HG02798 (cell line): ENCODE measurements around the gene TMEM121.

Experiments
- ATAC-seq: cut with Tn5 transposase; IDR thresholded peaks from one replicate; pipeline ENCODE4 v1.9.1; 2021; ENCODE audit warnings: mild to moderate bottlenecking; ENCODE audit not compliant: unreplicated experiment, poor library complexity

The TMEM121 gene

DNA sequence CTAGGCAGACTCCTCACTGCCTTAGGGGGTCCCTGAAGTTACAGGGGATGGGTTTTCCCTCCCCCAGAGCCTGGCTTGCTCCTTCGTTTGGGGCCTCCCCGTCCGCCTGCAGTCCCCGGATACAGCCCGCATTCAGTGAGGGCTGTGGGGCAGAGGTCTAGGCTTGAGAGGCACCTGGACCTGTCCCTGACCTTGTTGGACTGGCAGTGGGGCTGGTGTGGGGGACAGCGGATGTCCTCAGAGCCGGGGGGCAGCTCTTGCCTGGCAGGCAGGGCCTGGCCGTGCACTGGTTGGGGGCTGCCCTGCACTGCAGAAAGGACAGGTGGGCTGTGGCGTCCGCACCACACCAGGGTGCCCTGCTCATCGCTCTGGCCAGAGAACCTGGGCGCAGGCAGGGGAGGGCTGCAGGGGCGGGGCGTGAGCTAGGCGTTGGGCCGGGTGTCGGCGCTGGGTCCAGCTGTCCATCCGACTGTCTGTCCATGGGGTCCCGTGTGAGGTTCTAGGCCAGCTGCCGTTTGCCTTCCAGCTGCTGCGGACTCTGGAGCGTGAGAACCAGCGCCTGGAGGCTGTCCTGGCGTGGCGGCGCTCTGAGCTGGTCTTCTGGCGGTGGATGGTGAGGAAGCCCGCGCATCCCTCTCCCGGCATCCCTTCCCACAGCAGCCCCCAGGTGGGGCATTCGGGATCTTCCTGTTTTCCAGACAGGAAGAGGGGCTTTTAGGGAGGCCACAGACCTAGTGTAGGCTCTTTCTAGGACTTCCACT is 29.4 kb upstream of the TMEM121 start:
- ATAC-seq = no peak

DNA sequence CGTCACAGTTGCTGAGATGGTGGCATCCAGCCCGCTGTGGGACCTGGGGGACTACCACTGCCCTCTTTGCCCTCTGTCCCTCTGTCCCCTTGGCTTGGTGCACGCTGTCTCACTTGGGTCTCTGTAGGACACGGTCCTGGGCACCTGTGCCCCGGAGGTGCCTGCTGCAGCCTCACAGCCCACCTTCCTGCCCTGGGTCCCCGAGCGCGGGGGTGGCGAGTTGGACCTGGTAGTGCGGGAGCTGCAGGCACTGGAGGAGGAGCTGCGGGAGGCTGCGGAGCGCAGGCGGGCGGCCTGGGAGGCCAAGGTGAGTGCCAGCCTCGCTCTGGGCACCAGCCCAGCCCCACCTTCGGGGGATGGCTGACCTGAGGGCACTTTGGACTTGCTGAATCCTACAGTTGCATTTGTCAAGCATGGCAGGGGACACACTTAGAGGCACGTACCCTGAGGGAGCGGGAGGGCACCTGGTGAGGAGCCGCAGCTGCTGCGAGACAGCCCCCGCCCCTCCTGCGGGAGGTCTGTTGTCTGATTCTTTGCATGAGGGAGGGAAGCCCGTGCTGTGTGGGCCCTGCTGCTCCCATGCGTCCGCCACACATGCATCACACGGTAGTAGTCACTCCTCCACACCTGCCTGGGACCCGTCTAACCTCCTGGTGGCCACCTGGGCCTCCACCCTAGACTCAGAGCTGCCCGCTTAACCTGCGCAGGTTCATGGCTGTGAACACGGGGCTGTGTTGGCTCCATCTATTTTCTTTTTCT is 28.5 kb upstream of the TMEM121 start:
- ATAC-seq = no peak

DNA sequence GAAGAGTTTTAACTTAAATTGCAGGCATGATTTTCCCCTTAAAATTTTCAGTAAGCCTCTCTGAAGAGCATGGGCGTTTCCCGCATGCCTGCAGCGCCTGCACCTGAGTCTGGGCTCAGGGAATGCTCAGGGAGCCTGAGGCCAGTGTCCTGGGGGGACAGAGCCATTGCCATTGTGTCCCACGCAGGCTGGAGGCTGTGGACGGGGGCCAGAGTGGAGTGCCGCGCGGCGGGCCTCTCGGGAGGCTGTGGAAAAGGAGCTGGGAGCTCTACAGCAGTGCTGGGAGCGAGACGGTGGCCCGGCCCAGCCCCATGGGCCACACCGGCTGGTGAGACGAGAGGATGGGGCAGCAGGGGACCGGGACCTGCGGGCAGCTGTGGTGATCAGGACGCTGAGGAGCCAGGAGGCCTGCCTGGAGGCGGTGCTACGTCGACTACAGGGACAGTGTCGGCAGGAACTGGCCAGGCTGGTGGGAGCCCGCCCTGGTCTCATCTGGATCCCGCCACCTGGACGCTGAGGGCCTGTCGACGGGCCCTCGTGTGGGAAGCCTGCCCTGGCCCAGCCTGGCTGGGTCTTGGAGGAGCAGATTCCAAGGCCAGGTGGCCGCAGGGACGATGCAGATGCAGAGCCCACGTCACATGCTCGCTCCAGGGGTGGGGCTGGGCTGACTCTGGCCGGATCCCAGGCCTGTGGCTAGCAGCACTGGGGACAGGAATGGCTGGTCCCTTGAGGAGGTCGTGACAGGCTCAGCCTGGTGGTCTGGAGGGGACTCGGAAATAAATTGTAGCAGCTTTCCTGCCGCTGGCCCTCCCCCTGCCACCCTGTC is 27.7 kb upstream of the TMEM121 start:
- ATAC-seq = no peak

DNA sequence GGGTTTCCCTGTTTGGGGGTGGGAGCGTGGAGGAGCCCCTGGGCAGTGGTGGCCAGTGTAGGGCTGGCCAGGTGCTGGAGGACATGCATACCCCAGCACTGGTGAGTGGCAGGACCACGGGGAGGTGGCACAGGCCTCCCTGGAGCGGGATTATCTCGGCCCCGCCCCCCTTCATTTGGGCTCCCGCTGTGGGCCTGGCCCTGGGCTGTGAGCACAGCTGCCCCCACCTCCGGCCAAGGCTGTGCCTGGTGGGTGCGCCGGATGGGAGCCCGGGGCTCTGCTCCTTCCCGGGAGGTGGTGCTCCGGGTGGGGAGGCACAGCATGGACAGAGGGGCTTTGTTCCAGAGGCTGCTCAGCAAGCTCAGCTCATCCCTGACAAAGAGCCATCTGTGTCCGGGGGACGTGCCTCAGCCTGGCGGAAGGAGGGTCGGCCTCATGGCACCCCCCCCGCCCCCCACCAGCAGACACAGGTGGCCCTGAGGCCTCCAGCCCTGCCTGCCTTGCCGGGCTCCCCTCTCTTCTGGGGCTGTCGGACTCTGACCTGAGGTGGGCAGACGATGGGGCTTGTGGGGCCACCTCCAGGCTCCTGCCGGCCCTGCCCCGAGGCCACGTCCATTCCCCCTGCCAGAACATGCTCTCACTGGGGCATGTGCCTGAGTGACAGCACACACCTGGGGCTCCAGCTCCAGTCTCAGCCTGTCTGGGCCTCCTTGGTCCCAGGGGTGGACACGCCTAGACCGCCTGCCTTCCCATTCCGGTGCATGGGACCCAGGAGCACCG is 26.9 kb upstream of the TMEM121 start:
- no peak for ATAC-seq

DNA sequence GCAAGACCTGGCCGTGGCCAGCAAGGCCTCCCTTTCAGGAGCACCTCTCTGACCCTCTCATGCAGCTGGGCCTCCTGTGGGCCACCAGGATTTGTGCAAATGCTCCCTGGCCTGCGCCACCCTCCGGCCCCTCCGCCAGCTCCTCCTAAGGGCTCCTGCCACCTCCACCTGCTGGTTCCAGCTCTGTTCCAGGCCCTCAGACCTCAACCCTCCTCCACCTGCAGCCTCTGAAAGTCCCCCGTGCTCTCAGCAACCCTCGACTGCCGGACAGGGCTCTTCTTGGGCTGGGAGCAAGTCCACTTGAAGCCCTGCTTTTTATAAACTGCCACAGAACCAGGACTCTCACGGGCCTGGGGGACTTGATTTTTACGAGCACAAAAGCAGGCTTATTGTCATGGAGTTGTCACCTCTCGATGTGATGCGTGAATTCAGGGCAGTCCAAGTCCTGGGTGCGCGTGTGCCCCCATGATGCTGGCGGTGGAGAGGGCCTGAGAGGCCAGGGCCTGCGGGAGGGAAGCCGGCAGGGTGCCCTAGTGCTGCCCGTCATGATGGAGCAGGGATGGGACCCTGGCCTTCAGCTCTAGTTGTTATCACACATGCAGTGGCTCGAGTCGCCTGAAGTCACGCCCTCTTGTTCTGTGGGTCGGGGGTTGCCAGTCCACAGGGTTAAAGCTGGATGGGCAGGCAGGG is 26.2 kb upstream of the TMEM121 start:
- ATAC-seq = no peak

DNA sequence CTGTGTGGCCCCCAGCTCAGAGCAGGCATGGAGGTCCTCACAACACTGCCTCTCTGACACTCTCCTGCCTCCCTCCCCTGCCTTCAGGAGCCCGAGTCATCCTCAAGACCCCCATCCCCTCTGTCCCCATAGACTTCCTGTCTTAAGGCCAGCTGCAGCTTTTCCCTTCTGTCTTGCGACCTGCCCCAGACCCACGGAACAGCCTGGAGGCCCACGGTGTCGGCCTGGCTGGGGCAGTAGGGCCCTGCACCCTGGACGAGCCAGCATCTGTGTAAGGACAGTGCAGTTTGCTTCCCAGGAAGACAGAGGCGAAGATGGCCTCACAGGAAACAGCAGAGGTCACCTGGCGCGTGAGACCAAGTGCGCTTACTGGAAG is 25.7 kb upstream of the TMEM121 start:
- ATAC-seq = no peak

DNA sequence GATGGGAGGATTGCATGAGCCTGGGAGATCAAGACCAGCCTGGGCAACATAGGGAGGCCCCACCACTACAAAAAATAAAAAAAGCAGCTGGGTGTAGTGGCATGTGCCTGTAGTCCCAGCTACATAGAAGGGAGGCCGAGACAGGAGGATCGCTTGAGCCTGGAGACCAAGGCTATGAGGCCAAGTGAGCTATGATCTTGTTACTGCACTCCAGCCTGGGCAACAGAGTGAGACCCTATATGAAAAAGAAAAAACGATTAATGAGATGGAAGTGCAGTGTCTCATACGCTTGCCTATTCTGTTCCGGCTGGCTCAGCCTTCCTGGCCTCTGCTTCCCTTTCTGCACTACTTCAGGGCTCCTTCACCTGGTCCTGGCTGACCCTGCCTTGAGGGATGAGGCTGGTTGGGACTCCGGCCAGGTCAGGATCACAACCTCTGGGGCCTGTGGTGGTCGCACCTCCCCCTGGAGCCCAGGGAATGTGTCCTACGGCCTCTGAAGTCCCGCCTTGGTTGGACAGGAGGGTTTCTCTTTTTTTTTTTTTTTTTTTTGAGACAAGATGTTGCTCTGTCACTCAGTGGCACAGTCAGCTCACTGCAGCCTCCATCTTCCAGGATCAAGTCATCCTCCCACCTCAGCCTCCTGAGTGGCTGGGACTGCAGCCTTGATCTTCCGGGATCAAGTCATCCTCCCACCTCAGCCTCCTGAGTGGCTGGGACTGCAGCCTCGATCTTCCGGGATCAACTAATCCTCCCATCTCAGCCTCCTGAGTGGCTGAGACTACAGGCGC is 24.7 kb upstream of the TMEM121 start:
- ATAC-seq = no peak

DNA sequence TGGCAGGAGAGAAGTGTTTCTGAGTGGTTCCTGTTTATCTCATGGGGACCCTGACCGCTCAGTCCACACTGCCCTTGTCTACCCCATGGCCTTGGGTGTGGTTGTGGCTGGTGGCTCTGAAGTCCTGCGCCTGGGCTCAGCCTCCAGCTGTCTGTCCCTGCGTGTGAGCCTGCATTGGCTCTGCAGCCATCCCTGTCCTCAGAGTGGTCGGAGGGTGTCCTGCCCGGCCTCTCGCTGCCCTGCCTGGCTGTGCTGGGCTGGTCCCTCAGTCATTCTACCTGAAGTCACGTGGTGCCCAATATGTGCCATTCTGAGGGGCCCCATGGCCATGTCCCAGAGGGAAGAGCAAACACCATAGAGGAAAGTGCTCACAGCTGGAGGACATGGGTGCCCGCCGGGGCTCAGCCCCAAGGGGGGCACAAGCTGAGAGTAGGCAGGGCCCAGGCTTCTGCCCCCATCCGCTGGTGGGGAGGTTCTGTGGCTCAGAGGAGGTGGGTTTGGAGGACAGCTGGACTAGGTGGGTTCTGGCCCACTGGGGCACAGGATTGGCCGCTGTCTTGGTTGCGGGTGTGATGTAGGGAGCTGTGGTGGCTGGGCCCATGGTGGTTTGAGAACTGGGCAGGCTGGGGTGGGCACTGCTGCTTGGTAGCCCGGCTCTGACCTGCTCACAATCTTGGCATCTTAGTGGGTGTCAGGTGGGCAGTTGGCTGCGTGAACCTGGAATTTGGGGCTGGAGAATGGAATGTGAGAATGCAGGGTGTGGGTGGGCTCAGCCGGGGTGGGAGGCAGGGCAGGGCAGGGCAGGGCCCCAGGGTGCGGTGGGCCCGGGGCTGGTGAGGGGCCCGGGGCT is 23.7 kb upstream of the TMEM121 start:
- ATAC-seq = no peak

DNA sequence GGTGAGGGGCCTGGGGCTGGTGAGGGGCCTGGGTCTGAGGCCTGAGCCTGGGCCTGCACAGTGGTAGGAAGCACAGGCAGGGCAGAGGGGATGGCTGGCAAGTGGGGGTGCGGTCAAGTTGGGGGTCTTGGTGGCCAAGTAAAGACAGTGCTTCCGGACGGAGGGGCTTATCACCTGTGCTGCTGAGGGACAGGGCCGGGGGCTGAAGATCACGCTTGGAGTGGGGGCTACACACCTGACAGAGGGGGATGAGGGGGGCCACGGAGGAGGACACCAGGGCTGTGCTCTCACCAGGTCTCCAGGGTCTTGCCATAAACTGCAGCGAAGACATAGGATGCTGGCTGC is 23.1 kb upstream of the TMEM121 start:
- no peak for ATAC-seq

DNA sequence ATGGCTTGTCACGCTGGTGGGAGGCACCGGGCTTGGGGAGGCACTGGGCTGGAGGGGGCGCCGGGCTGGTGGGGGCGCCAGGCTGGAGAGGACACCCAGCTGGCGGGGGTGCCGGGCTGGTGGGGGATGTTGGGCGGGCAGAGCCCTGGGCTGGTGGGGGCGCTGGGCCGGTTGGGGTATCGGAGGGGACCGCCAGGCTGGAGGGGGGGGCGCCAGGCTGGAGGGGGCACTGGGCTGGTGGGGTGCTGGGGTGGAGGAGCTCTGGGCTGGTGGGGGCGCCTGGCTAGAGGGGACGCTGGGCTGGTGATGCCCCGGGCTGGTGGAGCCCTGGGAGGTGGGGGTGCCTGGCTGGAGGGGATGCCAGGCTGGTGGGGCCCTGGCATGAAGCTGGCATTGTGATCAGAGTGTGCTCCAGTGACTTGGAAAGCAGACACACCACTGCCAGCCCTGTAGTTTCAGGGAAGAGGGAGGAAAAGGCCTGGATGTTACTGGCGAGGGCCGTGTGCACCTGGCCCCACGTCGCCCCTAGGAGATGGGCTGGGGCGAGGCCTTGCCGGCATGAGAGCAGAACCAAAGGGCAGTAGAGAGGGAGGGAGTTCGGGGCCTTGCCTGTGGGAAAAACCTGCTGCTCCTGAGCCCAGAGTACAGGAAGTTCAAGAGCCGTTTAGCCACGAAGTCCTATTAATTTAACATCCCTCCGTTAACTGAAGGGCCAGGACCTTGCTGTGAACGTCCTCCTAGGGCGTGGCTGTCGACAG is 22.3 kb upstream of the TMEM121 start:
- ATAC-seq = no peak

DNA sequence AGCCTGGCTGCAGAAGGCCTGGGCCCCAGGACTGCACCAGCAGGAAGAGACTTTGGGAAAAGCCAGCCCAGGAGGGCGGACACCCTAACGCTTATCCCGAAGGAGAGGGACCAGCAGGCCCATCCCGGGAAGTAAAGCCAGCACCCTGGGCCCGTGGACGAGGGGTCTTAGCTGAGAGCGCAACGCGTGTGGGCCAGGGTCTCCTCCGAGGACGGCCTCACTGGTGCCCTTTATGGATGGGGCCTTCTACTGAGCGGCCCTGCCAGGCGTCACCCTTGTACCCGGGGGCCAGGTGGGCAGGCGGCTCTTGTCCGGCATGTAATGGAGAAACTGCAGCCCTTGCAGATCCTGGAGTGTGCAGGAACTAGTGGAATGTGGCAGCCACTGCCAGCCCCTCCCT is 21.3 kb upstream of the TMEM121 start:
- ATAC-seq = no peak

DNA sequence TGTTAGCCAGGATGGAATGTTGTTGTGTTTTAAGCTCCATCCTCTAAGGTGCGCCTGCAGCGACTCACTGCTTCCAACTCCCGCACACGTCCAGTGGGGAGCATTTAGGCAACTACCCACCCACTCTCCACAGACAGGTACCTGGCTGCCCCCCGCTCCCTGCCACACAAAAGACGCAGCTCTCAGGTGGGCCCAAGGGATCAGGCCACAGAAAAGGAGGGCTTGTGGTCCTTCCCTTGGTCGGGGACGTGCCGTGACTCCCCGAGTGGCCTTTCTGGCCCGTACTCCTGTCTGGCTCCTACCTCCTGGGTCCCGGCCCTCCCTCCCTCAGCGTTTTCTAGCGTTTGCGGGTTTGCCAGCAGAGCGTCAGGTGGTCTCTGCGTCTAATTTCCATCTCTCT is 19.1 kb upstream of the TMEM121 start:
- no peak for ATAC-seq

DNA sequence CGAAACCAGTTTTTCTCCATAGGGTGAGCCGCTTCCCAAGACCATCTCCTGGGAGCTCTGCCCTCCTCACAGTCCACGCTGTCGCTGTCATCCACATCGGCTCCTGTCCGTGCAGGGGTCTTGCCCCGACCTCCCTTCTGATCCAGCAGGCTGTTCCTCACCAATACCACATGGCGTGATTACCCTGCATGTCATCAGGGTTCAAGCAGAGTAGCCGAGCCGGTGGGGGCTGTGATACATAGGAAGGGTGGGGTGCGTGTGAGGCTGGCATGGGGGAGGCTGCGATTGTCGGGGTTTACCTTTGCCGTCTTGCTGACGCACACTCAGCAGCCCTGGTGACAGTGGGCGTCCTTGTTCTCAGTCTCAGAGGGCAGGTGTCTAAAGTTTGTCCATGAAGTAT is 18.3 kb upstream of the TMEM121 start:
- no peak for ATAC-seq

DNA sequence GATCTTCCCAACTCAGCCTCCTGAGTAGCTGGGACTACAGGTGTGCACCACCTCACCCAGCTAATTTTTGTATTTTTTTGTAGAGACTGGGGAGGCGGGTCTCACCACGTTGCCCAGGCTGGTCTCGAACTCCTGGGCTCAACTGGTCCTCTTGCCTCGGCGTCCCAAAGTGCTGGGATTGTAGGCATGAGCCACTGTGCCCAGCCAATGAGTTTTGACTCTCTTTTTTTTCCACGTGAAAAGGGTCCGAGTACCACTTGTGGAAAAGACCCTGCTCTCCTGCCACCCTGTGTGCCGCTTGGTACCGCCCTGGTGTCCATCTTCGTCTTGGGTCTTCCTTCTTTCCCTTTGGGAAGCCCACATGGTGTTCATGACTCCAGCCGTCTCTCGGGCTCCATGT is 17.8 kb upstream of the TMEM121 start:
- ATAC-seq = no peak

DNA sequence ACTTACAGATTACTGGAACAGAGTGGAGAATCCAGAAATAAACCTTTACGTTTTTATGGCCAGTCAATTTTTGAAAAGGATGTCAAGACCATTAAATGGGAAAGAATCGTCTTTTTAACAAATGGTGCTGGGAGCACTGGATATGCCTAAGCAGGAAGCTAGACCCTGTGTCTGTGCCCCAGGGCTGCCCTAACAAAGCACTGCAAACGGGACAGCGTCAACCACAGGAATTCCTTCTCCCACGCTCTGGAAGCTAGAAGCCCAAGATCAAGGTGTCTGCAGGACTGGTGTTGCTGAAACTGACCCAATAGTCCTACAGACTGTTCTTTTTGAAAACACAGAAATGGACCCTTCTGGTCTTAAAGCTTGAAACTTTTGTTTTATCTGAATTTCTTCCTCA is 9.3 kb upstream of the TMEM121 start:
- ATAC-seq = no peak

DNA sequence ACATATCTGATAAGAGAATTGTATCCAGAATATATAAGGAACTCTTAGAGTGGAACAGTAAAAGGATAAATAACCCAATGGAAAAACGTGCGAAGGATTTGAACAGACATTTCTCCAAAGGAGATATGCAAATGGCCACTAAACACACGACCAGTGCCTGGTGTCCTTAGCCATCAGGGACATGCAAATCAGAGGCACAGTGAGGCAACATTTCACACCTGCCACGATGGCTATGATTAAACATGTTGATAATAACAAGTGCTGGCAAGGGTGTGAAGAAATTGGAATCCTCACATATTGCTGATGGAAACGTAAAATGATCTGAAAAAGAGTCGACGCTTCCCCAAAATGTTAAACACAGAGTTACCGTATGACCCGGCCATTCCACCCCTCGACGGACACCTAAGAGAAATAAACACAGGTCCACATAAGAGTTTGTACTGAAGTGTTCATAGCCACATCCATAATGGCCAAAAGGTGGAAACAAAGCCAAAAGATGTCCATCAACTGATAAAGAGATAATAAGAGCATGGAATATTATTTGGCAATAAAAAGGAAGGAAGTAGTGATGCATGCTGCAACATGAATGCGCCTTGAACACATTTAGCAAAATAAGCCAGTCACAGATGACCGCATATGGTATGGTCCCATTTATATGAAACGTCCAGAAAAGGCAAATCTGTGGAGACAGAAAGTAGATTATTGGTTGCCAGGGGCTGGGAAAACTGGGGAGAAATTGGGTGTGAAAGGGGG is 6.3 kb upstream of the TMEM121 start:
- ATAC-seq = no peak

DNA sequence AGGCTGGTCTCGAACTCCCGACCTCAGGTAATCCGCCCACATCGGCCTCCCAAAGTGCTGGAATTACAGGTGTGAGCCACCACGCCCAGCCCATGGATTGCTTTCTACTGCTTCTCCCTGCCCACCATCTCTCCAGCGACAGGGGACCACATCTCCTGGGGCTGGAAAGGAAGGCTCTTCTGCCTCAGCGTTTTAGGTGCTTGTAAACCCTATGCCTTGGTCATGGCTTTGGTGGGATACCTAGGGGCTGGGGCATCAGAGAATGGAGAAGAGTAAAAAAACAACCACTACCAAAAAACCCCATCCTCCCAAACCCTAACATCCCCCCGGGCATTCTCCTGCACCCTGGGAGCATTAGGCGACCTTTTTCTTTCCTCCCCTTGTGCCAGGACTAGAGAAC is 1.1 kb upstream of the TMEM121 start:
- ATAC-seq = no peak
